Measurements from ENCODE around the gene BOD1L1.
A peak's percentile ranks its signal among the peaks of the same experiment; 100 is the strongest.

BOD1L1 gene

DNA sequence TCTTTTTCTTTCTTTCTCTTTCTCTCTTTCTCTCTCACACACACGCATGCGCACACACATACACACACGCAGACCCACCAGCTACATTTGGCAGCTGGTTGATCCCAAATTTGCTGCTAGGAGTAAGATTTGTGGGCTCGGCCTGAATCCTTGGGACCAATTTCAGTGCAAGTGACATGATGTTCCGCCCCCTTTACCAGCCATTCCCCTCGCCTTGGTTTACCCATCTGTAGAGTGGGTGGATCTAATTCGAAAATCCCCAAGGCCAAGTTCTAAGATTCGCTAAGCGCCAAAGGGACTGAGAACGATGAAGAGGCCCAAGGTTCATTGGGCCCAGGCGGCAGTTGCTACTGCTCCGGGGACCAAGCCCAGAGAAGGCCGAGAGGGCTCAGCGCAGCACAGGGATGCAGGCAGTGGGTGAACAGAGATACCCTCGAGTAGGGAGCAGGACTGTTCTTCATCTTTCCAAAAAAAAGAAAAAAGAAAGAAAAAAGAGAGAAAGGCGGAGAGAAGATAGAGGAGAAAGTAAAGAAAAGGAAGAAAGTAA, 89.0 kb downstream of the BOD1L1 start:
- DNase-seq = no peak

DNA sequence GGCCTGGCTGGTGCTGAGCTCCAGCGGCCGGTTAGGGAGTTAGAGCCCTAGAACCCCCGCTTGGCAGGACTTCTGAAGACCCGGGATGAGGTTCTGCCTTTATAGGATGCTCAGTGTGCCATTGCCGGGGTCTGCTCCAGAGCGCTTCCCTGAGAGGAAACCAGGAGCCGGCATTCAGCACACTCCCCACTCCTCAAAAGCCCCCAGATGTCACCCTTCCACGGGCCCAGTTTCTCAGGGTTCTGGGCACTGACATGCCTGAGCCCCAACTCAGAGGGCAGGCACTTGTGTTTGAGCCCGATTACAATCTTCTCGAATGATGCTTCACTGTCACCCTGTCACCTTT, 89.7 kb downstream of the BOD1L1 start:
- DNase-seq = no peak

DNA sequence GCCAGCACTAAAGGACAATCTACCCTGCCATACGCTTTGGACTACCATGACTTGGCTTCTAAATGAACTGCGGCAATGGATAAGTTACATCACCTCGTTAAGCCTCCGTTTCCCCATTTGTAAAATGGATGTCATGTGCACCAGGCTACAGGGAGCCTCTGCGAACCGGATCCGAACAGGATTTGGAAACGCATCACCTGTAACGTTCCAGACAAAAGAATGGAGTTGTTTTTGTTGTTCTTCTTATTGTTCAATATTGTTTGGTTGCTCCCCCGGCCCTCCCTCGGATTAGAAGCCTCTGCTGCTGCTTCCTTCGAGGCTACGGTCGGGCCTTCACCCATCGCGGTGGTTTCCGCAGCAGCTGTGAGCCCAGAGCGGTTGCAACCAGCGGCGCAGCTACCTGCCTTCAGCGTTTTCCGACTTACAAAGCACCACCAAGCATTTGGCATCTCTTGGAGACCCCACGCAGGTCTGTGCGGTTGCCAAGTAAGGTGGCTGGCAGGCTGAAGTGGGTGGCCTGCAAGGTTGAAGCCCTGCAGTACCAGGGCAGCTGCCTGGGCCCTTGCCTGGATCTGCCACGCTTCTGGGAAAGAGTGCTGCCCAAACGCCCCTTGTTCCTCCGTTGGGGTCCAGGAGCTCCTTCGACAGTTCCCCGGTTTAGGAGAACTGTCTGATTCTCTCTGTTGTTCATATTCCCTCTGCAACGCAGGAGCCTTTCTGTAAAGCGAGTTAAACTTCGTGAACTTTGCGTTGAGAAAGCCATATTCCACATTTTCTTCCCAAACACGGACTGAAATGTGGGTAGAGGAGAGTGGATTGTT, 90.3 kb downstream of the BOD1L1 start:
- DNase-seq = no peak

DNA sequence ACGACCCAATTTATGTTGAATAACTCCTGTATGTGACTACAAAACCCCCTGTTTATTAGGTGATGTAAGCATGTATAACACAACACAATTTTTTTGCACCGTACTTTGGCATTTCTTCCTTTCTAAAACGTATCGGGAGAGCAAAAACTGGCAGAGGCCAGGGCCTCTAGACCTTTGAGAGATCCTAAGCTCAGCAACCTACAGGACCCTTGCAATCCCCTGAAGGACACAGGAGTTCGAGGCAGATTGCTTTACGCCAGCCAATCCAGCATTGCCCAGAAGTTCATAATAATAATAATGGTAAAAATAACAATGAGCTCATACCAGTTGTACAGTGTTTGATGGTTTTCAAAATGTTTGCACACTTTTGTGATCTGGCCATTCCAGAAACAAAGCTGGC, 90.9 kb downstream of the BOD1L1 start:
- DNase-seq = no peak

DNA sequence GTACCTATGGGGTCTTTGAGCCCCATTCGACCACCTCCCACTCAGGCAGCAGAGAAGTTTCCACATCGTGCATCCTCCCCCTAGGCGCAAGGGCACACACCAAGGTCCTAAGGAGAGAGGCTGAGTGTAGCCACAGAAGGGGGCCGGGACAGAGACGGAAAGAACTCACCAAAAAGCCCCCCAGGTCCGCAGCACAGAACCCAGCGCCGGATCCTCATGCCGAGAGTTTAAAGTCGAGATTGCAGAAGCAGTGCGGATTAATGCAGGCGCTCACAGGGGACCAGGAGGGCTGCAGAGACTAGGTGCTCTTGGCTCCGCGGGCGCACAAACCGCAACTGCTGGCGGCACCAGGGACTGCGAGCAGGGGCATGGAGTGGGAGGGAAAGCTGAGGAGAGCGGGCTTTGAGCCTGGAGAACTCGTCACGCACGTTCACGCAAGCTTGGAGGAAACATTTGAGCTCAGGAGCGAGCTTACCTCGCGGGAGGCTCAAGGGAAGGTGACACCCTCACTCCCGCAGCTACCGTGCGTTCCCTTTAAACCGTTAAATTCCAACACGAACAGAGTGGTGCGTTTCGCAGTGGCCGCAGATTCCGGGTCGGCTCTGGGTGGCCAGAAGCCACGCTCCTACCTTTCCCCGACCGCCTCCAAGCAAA, 91.7 kb downstream of the BOD1L1 start:
- no peak for DNase-seq

DNA sequence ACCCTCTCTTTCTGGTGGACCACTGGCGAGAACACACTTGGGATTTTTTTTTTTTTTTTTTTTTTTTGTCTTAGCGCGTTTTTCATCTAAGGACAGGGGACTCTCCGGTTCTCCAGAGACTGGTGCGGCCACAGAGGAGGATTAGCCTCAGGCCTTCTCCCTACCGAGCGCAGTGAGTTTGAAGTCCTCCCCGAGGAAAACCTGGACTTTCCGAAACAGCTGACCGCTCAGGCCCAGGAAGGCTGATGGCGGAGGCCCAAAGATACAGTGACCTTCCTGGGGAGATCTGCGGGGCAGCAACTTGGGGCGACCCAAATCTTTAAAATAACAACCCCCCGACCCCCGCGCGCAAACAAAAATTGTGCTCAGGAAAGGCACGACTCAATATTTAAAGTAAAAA, 92.4 kb downstream of the BOD1L1 start:
- no peak for DNase-seq

DNA sequence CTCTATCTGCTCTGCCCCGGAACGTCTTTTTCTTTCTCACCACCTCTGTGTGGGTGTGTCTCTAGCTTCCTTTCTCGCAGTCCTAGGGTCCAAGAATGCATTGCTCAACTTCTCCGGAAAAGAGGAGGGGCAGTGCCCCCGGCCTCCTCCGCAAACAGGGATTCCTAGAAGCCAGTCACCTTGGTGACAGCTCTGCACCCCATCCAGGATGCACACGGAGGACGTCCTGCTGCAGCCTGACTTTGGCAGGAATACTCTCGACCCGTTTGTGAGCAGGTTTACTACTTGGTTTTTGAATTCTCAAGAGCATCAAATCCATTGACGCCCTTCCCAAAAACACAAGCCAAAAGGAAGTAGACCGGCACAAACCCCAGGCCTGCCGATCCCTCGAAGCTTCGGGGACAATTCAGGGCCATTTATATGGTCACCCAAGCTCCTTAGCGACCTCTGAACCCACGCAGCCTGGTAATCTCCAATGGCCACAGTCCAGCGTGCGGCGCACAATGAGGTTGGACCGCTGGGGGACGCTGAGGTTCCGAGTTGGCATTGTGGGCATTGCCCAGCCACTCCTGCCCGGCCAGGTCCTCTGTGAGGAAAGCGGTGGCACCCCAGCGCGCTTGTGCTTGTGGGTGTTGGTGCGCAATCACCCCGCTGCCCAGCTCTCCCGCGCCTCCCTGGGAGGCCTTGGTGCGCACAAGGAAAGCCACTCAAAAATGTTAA, 93.0 kb downstream of the BOD1L1 start:
- no peak for DNase-seq

DNA sequence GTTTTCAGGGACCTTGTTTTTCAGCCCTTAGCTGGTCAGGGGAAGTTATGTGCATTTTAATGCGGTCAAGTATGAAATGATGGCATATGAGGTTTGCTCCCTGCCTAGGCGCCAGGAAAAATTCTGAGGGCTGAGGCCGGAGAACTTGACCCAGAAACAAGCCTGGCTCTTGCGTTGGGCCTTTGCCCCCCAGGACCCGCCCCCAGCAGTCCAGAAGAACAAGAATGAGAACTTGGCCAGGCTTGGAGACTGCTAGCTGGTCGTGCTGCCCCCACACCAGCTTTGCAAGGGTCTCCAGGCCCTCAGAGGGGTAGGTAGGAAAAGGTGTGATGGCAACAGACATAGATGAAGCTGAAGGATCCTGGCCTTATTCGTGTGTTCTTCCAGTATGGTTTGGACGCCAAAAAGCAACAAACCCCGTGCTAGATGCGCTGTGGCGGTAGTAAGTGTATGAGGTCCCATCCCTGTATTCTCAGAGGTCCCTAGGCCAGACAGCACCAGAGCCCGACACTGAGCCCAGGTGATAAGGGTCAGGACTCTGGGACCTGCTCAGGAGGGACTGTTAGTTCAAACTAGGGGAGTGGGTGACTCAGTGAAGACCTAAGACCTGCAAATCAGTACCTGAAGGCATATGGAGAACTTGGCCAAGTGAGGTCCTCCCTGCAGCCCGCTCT, 93.7 kb downstream of the BOD1L1 start:
- no peak for DNase-seq

DNA sequence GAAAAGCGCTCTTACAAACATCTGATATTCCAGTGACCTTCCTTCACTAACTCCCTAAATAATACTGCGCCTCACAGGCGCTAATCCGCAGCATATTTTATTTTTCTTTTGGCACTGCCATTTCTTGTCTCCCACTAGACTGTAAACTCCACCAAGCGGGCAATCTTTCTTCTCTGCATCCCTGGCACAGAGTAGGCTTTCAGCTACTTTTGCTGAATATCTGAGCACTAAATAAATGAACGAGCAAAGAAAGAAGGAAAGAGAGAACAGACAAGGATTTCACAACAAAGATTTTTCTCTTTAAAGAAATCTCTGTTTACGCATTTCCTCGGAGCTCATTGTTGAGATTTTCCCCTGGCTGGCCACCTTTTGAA, 95.9 kb downstream of the BOD1L1 start:
- no peak for DNase-seq

DNA sequence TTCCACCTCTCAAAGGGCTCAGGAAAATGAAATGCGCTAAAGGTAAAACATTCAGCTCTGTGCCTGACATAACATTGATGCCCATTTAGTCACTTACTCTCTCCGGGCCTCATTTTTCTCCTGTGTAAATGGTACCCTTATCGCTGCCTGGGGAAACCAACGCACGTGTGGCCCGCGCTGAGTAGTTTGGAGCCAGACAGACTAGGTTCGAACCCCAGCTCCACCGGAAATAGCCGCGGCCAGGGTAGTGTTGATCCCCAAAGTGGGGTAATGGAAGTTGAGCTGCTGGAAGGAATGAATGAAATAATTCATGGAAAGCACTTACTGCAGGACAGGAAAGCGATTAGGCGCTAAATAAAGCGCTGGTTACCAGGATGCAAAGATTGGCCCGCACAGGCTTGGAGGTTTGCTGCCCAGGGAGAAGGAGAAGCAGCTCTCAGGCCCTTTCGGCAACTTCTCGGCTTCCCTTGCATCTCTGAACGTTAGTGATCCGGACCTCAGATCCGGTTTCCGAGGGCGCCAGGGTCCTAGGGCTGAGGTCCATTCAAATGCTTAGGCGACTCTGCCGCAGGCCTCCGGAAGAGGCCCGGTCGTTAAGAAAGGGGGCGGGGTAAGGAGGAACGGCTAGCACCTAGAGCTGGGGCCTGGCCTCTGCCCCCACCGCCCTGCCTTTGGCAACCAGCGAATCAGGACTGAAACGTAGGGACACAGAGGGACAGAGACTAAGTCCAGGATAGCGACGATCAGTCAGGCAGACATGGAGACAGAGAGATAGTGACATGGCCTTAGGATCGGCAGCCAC, 96.5 kb downstream of the BOD1L1 start:
- DNase-seq = no peak

DNA sequence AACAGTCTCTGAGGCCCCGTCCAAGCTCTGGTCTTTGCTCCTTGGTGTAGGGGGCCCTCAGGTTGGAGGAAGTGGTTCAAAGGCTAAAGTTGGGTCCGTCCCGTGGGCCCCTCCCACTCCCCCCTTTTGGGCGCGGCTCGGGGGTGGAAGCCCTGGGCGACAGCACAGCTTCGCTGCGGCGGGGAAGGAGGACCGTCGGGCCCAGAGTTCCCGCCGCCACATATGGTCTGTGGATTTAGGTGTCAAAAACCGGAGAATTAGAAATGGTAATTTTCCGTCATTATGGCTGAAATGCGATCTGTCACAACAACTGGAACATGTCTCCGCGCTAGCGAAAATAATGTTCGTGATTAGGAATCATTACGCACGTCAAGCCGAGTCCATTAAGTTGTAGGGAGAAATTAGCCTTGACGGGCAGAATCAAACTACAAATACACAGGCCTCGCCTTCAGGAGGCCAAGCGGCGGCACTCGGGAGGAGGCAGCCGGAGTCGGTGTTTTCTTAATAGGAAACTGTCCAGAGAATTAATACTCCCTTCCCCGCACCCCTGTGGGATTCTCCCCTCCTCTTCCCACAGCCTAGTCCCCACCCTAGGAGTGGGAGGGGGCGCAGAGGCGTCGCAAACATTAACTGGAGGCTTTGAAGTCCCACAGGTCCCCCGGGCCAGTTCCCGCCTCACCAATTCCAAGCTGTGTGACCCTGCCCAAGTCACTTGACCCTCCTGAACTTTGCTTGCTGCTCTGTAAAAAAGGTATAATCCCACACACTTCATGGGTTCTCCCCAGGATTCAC, 98.2 kb downstream of the BOD1L1 start:
- no peak for DNase-seq

DNA sequence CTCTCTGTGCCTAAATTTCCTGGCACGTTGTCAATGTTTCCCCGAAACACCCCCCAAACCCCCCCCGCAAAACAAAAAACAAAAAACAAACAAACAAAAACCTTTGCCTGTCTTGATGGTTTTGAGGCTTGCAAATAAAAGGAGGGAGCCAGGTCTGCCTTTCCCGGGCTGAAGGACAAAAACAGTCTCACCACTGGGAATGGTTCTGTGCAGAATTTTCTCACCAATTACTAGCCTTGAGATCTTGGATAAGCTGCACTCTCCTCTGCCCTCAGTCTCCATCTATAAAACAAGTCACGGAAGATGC, 98.8 kb downstream of the BOD1L1 start:
- DNase-seq = no peak

DNA sequence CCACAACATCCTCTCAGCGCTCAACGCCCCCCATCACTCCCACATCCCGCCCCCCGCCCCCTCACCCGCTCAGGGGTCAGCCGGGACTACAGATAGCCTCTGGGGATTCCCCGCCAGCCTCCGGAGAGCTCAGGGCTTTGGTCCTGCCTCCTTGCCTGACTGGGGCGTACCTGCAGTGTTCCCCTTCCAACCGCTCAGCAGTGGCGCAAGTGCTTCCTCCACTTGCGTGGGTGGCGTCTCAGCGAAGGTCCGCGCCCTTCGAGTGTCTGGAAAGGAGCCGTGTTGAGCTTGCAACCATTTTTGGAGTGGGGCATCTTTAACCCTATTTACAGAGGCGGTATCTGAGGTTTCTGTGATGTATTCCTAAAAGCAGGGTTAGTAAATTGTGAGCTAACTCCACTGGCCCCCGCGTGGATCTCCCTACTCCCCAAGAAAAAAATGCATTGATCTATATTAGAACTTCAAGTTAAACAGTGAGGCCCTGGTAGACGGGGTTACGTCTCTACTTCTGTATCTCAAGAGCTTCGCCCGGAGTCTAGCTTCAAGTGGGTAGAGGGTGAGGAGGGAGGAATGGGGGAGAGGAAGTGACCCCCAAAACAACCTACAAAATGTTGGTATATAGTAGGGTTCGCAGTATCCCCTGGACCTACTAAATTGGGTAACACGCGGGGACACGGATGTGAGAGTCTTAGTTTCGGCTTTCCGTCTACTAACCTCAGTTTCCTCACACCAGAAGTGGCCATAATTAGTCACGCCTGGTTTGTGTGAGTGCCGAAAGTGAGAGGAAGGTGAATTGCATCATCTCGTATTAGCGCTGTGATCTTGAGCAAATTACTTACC, 99.3 kb downstream of the BOD1L1 start:
- peak; percentile 66 for DNase-seq

DNA sequence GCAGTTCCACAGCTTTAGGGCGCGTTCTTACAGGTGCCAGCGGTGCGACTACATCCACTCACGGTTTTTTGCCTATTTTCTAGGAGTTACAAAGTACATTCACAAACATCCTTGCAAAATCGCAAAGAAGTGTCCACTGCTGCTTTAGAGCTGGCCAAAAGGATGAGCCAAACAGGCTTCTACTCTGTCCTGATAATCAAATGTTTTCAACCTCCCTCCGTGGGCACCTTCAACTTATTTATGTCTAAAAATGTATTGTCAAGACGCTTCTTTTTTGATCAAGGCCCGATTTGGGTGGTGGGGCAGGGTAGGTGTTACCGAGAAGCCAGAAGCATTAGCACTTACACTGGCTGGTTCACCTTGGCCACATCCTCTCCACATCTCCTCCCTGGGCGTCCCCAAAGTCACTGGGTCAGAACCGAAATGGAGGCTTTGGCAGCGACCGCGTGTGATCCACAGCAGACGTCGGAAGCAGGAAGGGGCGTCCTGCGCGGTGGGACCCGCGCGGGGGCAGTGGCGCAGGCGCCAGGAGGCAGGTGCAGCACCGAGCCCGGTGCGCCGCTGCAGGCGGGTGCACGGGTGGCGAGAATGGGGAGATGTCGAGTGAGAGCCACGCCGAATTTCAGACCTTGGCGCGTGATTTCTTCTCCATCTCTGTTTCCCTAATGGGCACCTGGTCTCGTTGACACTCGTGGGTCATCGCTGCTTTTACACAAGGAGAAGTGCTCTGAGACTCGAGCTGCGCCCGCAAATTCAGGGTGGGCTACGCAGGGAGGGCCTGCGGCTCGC, 100.1 kb downstream of the BOD1L1 start:
- DNase-seq = no peak

DNA sequence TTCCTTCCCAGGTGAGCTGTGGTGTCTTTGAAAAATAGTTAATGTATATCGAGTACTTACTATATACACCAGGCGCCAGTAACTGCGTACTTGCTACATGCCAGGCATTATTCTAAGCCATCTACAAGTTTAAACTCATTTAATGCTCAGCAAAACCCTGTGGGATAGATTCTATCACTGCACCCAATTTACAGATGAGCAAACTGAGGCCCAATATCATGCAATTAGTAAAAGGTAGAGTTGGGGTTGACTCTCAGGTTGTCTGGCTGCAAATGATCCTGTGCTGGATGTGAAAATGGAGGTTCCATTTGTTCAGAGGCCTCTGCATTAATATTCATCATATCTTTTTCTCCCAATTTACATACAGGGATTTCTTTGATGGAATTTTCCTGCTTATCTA, 100.9 kb downstream of the BOD1L1 start:
- DNase-seq = no peak

DNA sequence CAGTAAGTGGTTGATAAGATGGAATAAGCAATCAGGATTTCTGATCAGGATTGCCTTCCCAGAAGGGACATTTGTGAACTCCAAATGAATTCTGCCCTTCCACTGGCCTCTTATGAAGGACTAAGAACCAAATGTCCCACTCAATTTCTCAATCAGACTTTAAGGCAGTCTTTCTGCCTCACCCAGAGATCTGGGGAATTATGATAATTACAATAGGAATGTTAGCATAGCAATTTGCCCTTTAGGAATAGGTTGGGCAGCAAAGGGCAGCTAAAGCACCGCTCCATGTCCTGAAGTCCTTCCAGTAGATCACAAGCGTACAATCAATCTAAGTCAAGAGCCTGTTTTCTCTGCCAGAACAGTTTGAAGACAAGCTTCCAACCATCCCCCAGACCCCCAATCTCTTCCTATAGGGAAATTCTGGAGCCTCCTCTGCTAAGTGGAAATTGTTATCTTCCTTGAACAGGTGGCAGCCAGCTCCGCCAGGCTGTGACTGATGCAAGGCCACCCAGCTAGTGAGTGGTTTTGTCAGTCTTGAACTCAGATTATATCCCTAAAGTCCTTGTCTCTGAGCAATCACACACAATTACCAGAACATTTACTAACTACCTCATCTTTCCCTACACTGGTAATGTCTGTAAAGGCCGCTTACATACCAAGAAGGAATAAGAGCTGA, 101.8 kb downstream of the BOD1L1 start:
- no peak for DNase-seq

DNA sequence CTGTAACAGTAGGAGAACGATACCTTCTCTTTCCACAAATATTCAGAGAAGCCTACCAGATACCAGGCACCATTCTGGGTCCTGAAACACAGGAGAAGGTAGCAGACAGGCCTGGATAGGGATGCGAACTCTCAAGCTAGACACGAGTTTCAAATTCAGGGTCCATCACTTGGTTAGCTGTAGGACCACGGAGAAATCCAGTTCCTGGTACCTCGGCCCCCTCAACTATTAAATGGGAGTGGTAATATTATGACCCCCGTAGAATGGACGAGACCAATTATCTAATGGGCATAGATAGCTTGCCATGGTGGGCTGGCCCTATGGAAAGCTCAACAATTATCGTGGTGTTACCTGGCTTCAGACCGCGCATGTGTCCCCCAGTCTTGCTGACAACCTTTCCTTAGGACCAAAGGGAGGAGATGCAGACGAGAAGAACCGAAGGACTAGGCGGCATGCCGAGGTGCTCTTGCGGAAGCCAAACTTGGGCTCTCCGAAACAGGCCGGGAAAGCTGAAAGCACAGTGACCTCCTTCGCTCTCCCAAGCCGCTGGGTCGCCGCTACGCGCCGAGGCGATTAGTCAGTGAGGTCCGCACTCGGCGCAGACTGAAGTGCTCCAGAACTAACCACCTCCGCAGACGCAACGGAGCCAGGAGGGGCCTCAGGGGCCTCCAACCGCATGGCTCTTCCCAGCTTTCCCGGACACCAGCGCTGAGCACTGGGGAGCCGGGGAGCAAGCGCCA, 102.9 kb downstream of the BOD1L1 start:
- no peak for DNase-seq
